Endometrial microvascular endothelial cells (primary cell): Measurements from ENCODE around the gene TBC1D19. TPM values are rescaled to one million over a fixed set of nuclear protein-coding genes. Genes with fewer than 3 reads are reported as not detected.

Source experiments
- in situ Hi-C: cut with HindIII; loops from 2 replicates; pipeline ENCODE4 v1.10.0; 2017; ENCODE audit warnings: low sequenced_read_pairs, low pct_unique_long_range_greater_than_20kb; ENCODE audit errors: inconsistent ontology term
- total RNA-seq: library from RNA; depleted of rRNA; stranded (reverse); fragments of >200 nt; gene quantifications from one replicate; pipeline ENCODE4 v1.2.3, GENCODE V29; 2015; ENCODE audit errors: inconsistent ontology term

The TBC1D19 gene
- total RNA-seq, 1 donor from 2014 or later = 4.2 TPM

DNA sequence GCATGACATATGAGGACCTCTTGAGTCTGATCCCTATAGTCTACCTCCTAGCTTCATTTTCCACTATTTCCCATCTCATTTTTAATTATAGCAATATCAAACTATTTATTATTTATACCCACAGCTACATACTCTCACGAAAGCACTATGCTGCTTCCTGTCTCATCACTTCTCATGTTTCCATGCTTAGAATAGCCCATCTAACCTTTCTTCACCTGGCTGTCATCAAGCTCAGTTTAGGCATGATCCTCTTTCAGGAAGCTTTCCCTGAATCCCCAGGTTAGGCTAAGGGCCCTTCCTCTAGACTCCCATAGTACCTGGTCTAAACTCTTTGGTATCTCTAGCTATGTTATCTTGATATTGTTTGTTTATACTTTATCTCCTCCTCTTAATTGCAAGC lies 137.8 kb downstream of the TBC1D19 start:
- in situ Hi-C loops = no loop called here

DNA sequence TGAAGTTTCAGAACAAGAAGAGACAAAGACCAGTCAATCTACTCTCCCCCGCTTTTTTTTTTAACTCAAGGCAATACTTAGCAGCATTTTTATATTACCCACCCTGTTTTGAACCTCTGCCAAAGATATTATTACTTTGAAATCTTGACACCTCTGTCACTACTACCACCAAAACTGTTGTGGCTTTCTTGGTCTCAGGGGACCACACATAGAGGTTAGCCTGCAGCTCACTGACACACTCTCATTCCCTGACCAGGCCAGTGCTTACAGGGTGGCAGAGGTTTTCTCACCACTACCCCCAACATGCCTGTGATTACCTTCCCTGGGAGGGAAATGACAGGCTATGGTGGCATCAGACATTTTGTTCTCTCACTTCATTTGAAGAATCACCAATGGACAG lies 139.3 kb downstream of the TBC1D19 start:
- in situ Hi-C loops = no loop called here

DNA sequence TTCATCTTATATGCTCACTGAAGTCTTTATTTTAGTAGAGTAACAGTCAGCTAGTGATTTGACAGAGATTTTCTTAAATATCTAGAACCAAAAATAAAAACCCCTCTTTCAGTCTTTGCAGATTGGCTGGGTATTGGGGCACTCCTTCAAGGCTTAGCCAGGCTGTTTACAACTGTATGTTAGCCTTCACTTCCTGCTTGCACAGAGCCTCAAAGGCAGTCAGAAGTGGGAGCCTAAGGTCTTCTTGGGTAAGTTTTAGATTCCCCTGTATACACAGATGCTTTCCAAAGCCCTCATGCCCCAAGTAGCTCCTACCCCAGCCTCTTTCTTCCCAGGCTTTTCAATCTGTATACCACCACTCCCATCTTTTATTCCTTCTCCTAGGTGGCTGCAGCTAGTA lies 140.7 kb downstream of the TBC1D19 start:
- in situ Hi-C loops = no loop called here

DNA sequence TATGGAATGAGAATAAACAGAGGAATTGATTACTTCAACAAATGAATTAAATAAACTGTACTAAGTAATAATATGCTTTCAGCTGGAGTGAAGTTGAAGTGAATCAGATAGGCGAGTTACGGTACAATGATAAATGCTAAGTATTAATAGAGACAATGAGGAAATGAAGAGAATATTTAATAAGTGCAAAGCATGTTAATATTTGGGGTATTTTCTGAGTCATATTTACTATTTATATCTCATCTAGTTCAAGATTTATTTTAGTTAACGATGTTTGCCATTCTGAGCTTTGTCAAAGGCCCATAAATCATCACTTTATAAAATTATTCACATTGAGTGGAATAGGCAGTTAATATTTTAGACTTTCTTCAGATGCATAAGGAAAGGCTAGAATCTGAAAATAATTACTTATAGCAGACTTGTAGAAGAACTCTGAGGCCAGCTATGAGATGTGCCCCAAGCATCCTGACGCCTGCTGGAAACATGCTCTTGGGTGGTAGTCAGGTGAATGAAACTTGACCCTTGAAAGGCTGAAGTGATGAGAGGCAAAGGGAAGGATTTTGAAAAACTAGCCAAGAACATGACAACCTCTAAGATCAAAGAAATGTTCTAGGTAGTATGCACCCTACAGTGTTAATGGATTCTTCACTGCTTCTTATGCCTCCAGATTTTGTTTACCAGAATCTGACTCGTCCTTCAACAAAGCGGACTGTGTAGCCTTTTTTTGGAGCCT lies 142.9 kb downstream of the TBC1D19 start:
- in situ Hi-C loops = no loop called here

DNA sequence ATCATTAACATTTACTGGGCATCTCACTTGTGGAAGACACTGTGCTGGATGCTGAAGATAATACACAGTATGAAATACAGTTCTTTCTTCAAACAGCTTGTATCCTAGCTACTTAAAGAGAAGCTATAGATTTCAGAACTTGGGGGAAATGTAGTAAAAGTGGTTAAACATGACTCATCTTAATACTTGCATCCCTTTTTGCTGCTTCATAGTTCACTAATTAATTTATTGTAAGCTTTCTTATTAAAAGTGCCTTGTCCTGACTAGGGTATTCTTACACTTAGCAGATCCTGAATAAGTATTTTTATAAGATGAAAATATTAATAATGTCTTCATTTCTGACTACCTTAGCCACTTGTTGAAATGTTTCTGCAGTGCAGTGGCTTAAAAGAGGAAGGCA lies 144.0 kb downstream of the TBC1D19 start:
- in situ Hi-C loops = no loop called here

DNA sequence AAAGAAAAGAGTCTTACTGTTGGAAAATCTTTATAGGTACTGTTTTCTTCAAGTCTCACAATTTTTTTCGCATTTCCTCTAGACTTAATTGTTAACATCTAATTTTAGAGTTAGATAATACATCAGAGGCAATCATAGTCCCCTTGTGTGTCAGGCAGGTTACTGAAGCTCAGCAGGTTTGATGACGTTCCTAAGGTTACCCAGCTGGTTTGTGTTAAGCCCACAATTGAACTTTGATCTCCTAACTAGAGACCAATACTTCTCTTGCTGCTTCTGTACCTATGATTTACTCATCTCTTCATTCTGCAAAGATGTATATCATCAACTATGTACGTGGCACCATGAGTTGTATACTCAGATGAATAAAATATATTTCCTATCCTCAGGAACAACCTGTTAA lies 145.1 kb downstream of the TBC1D19 start:
- in situ Hi-C loops = no loop called here

DNA sequence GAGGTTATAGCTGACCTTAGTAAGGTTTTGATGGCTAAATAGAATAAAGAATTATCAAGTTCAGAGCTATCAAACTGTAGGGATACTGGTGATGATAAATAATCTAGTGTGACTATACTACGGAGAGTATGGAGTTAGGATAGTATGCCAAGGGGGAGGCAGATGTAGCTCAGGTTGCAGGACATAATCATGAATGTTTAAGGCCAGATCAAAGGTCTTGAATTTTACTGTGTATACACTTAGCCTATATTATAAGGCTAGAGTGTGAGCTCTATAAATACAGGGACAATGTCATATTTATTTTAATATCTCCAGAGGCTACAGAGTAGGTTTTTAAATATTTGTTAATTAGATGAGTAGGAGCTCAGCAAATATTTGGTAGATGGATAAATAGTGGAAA lies 145.7 kb downstream of the TBC1D19 start:
- in situ Hi-C loops = no loop called here

DNA sequence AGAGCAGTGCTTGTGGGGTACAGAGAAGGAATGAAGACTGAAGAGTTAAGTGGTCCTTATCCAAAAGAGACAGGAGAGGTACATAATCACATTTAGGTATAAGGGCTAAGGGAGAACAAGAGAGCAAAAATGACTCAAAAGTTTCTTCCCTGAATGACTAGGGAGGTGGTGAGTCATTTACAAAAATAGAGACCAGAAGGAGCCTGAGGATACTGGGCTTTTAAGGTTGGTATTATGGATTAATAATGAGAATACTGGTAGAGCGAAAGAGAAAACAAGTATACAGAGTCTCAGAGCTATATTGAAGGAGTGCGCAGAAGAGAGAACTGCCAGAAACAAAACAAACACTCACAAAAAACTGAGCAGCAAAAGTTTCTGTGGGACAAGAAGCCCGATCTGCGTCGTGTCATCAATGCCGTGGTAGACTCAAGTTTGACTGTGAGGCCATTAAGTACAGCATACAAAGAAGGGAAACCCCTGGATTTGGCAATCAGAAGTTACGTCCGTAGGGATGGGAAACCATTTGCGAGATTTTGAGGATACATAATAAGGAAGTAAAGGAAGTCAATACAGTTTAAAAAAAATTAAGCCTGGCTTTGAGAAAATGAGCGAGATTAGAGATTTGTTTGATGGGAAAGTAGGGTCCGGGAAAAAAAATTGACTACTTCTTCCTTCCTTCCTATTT lies 147.6 kb downstream of the TBC1D19 start:
- in situ Hi-C loops = no loop called here

DNA sequence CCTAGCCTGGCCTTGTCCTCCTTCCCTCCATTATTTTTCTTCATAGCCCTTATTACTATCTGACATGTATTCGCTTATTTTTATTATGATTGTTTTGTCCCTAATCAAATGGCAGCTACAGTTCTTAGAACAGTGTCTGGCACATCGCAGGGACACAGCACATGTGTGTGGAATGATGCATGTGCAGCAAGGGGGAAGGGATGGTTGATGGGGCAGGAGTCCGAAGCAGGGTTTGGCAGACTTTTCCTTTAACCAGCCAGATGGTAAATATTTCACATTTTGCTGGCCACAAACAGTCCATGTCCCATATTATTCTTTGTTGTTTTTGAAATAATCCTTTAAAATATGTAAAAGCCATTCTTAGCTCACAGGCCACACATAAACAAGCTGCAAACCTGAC lies 148.5 kb downstream of the TBC1D19 start:
- in situ Hi-C loops = no loop called here

DNA sequence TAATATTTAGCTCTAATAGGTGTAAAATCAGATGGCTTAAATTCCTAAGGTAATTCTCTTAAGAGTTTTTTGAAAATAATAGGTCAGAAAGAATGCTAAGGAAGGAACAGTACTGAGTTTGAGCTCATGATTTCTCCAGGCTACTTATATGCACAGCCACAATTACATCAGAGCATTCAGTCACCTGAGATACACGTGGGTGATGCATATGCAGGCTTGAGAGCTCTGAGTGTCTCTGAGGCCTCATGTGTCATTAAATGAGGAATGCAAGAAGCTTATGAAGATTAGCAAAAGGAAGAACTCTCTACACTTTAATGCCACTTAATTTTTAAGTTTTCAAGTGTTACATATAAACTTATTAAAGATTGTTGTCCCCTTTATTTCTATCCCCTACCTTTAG lies 152.7 kb downstream of the TBC1D19 start:
- in situ Hi-C loops = no loop called here

DNA sequence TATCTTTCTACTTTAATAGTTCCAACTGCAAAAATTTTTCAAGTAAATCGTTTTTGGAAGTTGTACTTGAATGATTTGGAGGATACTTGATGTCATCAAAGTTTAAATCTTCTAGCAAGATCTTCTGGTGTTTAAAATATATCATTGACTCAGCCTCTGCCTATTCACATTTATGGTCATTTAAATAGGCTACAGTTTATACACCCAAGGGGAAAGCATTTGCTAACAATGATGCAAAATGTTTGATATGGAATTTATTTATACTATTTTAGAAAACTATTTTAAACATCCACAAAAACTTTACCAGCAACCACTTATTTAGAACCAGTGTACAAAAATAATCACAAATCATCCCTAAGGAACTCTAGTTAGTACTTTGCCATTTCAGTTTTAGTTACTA lies 153.5 kb downstream of the TBC1D19 start:
- in situ Hi-C loops = no loop called here

DNA sequence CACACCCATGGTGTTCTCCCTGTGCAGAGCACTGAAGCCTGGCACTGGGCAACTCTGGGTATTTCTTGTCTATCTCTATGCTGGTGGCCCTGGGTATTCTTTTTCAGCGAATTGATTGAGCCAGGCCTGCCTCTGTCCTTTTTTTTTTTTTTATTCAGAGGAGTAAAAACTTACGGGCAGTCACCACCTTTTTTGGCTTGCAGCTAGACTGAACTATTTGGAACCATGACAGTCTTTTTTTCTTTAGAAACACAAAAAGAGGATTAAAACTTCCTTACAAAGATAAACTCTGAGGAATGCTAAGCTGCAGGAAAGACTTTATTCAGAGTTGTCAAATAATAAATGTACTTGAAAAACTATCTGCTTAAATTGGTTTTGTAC lies 157.6 kb downstream of the TBC1D19 start:
- in situ Hi-C loops = no loop called here

DNA sequence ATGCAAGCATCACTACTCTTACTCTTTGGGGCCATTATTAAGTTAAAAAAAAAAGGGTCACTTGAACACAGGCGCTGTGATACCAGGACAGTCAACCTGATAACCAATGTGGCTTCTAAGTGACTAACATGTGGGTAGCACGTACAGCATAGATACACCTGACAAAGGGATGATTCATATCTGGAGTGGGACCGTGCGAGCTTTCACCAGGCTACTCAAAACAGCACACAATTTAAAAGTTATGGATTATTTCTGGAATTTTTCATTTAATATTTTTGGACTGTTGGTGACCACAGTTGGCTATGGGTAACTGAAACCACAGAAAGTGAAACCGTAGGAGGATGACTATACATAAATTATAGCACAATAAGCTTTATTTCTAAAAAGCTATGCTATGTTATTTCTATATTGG lies 162.9 kb downstream of the TBC1D19 start:
- in situ Hi-C loops = no loop called here

DNA sequence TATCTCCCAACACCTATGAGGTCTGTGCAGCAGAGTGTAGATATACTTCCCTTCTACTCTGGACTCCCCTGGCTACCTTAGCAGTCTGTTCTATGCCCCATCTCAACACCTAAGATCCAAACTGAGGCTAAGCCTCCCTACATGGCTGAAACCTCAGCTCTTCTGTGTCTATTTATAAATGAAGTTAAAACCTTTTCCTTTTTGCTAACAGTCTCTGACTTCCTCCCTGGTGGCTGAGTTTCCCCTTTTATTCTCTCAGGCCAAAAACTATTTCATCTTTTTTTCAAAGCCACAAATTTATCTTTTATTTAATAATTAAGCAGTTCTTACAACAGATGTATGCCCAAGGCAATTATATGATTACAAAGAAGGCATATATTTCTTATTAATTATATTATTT lies 164.9 kb downstream of the TBC1D19 start:
- in situ Hi-C loops = no loop called here

DNA sequence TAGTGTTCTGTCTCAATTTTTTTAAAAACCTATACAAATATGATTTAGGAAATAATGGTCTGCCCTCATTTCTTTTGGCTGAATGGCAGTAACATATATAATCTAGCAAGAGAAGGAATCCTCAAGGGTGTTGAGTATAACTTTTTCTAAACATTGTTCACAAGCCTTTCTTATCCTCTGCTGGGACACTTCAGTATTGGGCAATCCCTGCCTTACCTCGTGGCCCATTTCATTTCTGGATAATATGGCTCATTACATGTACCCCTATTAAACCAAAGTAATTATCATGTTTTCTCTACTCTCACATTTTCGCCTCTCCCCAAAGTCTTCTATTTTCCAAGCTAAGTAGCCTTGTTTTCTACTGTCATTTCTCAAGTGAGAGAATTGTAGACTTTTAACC lies 166.0 kb downstream of the TBC1D19 start:
- in situ Hi-C loops = no loop called here

DNA sequence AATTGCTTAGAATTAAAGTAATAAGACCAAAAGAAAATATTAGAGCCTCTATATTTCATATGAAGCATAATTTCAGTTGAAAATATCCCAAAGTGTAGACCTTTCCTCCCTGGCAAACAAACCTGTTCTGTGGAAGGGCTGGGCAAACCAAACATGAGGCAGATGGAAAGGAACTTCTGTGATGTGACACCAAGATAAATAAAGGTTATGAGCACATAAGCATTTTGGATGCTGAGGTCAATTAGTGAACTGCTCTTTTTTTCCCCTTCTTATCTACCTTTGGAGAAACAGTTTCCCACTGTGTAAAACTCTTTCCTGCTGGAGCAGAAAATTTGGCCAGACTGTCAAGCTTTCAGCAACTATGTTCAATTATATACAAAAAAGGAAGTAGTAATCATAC lies 167.1 kb downstream of the TBC1D19 start:
- in situ Hi-C loops = no loop called here

DNA sequence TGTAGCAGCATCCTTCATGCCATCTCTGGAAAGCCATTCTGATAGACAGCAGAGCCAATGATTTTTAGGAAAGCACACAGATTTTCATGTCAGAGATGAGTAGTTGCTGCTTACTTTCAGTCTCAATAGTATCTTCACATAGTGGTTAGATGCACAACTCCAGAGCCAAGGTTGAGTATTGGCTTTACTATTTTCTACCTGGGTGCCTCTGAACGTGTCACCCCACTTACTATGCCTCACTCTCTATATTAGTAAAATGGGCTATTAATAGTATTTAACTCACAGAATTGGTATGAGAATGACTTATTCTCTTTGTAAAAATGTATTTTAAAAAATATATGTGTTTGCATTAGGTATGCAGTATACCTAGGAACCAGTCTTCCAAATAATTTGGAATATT lies 168.0 kb downstream of the TBC1D19 start:
- in situ Hi-C loops = no loop called here

DNA sequence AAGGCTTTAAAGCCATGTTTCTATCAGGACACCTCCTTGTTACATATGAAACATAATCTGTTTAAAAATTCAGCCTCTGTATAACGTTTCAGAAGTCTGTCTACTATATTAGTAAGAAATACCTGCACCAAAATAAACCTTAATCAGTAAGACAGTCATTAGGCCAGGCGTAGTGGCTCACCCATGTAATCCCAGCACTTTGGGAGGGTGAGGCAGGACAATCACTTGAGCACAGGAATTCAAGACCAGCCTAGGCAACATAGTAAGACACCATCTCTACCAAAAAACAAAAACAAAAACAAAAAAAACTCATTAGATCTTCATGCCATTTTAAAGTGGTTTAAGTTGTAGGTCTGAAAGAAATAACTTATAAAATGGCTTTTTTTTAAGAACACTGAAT lies 169.3 kb downstream of the TBC1D19 start:
- in situ Hi-C loops = no loop called here

DNA sequence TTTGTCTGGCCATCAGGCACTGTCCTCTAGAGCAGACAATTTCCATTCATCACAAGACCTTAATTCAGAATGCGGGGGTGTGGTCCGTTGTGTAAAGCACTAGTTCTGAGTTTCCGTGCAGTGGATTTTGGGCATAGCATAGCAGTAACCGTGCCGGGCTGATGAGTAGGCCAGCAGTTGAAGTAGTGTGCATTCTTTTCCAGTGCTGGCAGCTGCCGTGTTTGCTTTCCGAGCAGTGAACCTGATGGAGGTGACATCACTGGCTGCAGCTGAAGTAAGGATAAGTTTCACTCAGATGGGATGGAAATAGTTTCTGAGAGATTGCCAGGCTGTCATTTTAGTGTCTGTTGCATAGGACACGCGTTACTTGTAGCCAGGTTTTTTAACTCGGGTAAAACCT lies 169.7 kb downstream of the TBC1D19 start:
- in situ Hi-C loops = no loop called here

DNA sequence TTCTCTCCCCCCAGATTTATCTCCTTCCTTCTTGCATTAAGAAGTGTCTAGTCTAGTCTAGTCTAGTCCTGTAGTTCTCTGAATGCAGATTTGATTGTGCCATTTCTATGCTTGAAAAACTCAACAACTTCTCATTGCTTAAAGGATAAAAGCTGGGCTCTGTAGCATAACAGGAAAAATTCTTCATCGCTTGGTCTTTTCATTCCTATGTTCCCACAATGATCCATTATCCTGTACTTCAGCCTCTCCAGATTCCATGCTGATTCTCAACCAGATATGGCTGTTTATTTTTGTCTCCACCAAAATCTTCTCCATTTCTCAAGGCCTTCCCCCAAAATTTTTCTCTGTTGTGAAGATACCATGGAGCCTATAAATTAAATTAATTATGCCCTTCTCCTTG lies 173.9 kb downstream of the TBC1D19 start:
- in situ Hi-C loops = no loop called here

DNA sequence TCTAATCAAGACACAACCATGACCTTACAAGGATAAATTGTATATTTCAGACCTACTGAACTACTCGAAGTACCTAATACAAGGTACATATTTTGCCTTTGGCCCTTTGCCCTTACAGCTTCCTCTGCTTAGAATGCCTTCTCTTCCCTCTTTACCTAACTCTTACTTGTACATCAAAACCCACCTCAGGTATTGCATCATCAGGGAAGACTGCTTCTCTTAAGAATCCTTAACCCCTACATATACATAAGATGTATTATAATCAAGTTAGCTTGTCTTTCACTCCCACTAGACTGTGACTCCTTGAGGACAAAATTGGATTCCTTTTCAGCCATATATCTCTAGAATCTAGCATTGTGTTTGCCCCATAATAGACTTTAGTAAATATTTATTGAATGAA lies 175.0 kb downstream of the TBC1D19 start:
- in situ Hi-C loops = no loop called here
